Transverse colon (tissue), 4 donors: Measurements from ENCODE around the gene MYH14.

Experiments
- EP300 ChIP-seq: sonication (generic); formaldehyde crosslinking; IDR thresholded peaks from one replicate; pipeline ENCODE4 v1.6.1; 2017; ENCODE audit warnings: antibody characterized with exemption, low read depth
- POLR2A ChIP-seq: fragments of 450-650 bp; IDR thresholded peaks from one replicate; pipeline ENCODE4 v1.6.1; 2016; ENCODE audit warnings: antibody characterized with exemption, mild to moderate bottlenecking, moderate library complexity
- POLR2AphosphoS5 ChIP-seq, 3 donors: sonication (generic); formaldehyde crosslinking; IDR thresholded peaks; one replicate each; pipeline ENCODE4 v1.6.1; 2016; ENCODE audit warnings: antibody characterized with exemption in 3 of 3
- TF ChIP-seq, protein P1 (sequence below), 5 experiments: fragments of 200-600 bp in 3 of 5; fragments of 450-650 bp in 2 of 5; sonication (generic) in 3 of 5; IDR thresholded peaks; 1 replicate in 2 of 5; 2 replicates in 3 of 5; pipeline ENCODE4 v1.5.1; 2016 to 2017; ENCODE audit warnings: antibody characterized with exemption in 5 of 5, inconsistent platforms in 3 of 5, mild to moderate bottlenecking in 2 of 5, moderate library complexity in 1 of 5

DNA sequence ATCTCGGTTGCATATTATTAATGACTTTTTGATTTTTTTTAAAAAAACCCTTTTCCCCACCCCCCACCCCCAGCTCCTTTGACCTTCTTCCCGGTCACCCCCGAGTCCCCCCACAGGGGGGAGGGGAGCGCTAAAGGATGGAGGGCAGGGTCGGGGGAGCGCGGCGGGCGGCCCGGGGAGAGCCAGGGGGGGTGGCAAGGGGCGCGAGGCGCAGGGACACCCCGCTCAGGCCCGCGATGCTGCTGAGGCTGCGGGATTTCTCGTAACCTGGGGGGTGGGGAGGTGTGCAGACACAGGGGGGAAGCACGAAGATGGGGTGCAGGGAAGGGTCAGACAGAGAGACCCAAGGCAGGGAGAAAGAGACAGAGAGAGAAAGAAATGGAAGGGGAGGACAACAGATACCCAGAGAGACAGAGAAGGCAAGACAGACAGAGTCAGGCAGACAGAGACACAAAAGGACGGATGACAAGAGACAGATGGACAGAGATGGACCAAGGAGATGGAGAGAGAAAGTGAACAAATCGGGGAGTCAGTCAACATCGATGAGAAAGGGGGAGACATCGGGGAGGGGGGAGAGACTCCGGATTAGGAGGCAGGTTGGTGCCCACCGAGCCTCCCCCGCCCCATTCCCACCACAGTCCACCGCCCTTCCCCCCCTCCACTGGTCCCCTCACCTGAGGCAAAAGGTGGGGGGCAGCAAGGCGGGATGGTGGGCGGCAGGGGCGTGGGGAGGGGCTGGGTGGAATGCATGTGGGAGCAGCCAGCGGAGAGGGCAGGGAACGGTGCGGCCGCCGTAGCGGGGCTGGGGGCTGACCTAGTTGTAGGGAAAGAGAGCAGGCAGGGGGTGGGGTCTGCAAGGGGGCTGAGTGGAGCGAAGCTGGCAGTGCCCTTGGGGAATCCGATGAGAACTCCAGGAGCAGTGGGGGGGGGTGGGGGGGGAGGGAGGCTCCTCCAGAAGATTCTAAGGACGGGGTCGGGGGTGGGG is 111.6 kb downstream of the MYH14 start:
- TF ChIP-seq, protein P1, sequence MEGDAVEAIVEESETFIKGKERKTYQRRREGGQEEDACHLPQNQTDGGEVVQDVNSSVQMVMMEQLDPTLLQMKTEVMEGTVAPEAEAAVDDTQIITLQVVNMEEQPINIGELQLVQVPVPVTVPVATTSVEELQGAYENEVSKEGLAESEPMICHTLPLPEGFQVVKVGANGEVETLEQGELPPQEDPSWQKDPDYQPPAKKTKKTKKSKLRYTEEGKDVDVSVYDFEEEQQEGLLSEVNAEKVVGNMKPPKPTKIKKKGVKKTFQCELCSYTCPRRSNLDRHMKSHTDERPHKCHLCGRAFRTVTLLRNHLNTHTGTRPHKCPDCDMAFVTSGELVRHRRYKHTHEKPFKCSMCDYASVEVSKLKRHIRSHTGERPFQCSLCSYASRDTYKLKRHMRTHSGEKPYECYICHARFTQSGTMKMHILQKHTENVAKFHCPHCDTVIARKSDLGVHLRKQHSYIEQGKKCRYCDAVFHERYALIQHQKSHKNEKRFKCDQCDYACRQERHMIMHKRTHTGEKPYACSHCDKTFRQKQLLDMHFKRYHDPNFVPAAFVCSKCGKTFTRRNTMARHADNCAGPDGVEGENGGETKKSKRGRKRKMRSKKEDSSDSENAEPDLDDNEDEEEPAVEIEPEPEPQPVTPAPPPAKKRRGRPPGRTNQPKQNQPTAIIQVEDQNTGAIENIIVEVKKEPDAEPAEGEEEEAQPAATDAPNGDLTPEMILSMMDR (IDR thresholded peaks at IDR 0.05) = no peak
- no peak for TF ChIP-seq POLR2A
- no peak for TF ChIP-seq POLR2AphosphoS5 (IDR thresholded peaks at IDR 0.05)
- TF ChIP-seq EP300 = no peak
